ENCODE measurements around the gene IFITM1. TPM values are rescaled to one million over a fixed set of nuclear protein-coding genes. Genes with fewer than 3 reads are reported as not detected.
A peak's percentile ranks its signal among the peaks of the same experiment; 100 is the strongest.
"Not testable (repeated sequence)": the region's sequence is repeated elsewhere in the genome, so short reads cannot be mapped to it uniquely, and the experiment has no call there.

Gene IFITM1
- total and polyA plus RNA-seq, 2 donors: 206 to 463 TPM

DNA sequence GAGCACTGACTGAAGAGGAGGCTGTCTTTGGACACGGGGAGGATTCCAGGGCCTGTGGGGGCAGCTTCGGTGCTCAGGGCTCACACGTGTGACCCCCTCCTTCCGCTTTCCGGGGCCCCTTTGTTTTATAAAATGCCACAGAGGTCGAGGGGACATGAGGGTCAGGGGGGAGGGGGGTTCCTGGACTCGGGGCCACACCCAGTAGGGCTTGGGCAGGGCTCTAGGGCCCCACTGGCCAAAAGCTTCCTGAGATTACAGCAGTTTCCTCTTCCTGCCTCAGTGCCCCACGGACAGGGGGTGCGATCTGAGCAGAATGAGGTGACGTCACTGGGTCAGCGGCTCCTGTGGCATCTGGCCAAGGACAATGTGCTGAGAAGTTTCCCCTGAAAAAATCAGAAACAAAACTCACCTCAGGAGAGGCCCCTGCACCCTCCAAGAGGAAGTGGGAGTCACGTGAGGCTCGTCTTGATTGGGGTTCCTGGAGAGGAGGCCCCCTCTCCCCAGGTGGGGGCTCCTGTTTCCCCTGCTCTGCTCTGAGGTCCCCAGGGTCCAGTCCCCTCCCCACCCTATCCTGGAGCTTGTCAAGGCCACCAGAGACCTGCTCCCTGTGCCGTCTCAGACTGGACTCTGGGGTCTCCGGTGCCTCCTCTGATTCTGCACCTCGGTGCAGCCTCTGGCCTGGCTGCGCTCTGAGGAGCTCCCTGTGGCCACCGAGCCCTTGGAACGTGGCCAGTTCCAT lies 13.2 kb downstream of the IFITM1 start:
- no peaks in the 10 kb centered on the region for H3K27me3 ChIP-seq (ENCODE audit: control insufficient read depth in 2 of 2, insufficient read depth in 1 of 2, low read length in 1 of 2)
- WGBS: 11% methylated on average over 19 of the region's 19 CpGs
- peaks cover 37 to 71% of the 10 kb centered on the region in 2 donors for H3K4me1 ChIP-seq (ENCODE audit: control insufficient read depth in 2 of 2, insufficient read depth in 2 of 2, low read length in 2 of 2)
- DNase-seq (ENCODE audit: low read depth in 6 of 9, low spot score in 9 of 9): peak in 5 of 9 donors; percentile 52 to 83 (median 63)
- H3K4me3 ChIP-seq (ENCODE audit: low read length in 2 of 2): peak overlapping the region; percentile 35 to 36
- peak overlapping the region; percentile 91 to 94 for H3K27ac ChIP-seq (ENCODE audit: low read depth in 1 of 2, low read length in 1 of 2)
- H3K9me3 ChIP-seq (ENCODE audit: control insufficient read depth in 2 of 2, insufficient read depth in 1 of 2, low read length in 1 of 2): peaks cover 0 to 19% of the 10 kb centered on the region in 2 donors
- H3K36me3 ChIP-seq (ENCODE audit: control insufficient read depth in 2 of 2, insufficient read depth in 2 of 2, low read length in 1 of 2): peaks cover 0 to 2% of the 10 kb centered on the region in 2 donors

DNA sequence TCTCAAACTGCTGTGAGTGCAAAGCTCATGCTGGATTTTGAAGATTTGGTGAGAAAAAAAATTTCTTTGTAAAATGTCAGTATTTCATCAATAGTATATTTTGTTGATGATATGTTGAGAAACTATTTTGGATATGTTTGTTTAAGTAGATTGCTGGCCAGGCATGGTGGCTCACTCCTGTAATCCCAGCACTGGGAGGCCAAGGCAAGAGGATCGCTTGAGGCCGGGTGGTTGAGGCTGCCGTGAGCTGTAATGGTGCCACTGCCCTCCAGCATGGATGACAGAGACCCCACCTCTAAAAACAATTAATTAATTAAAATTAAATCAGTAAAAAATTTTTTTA lies 13.7 kb downstream of the IFITM1 start:
- H3K27me3 ChIP-seq (ENCODE audit: control insufficient read depth in 2 of 2, insufficient read depth in 1 of 2, low read length in 1 of 2): no peaks in the 10 kb centered on the region
- H3K9me3 ChIP-seq (ENCODE audit: control insufficient read depth in 2 of 2, insufficient read depth in 1 of 2, low read length in 1 of 2): peaks cover 0 to 19% of the 10 kb centered on the region in 2 donors
- H3K36me3 ChIP-seq (ENCODE audit: control insufficient read depth in 2 of 2, insufficient read depth in 2 of 2, low read length in 1 of 2): peaks cover 0 to 2% of the 10 kb centered on the region in 2 donors
- H3K4me1 ChIP-seq (ENCODE audit: control insufficient read depth in 2 of 2, insufficient read depth in 2 of 2, low read length in 2 of 2): peaks cover 41 to 76% of the 10 kb centered on the region in 2 donors
- 99% methylated on average over 3 of the region's 3 CpGs for WGBS
- H3K4me3 ChIP-seq (ENCODE audit: low read length in 2 of 2): peak overlapping the region in 1 of 2 donors; percentile 35
- peak overlapping the region; percentile 91 to 94 for H3K27ac ChIP-seq (ENCODE audit: low read depth in 1 of 2, low read length in 1 of 2)
- no peak for DNase-seq (ENCODE audit: low read depth in 6 of 9, low spot score in 9 of 9)

DNA sequence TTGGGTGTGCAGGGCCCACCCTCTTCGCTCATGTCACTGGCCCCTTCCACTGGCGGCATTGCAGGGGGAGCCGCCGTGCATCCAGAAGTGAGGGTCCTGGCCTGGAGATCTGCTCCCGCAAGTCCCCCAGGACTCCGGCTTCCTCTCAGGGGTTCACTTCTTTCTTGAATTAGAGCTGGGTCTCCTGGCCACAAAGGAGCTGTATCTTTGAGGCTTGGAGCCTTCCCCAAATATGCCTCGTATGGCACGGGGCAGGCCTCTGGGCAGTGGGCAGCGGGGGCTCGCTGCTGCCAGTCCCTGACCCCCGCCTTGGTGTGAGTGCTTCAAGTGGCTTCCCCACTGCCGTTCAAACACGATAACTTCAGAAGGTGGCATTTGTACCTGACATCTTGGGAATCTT lies 14.2 kb downstream of the IFITM1 start:
- WGBS: 99% methylated on average over 13 of the region's 13 CpGs
- Histone ChIP-seq H3K27me3 (ENCODE audit: control insufficient read depth in 2 of 2, insufficient read depth in 1 of 2, low read length in 1 of 2) (no peaks in the 10 kb centered on the region), H3K4me3 (ENCODE audit: low read length in 2 of 2) (no peak overlapping the region), H3K27ac (ENCODE audit: low read depth in 1 of 2, low read length in 1 of 2) (peak overlapping the region in 1 of 2 donors; percentile 27), H3K36me3 (ENCODE audit: control insufficient read depth in 2 of 2, insufficient read depth in 2 of 2, low read length in 1 of 2) (peaks cover 0 to 2% of the 10 kb centered on the region in 2 donors), H3K4me1 (ENCODE audit: control insufficient read depth in 2 of 2, insufficient read depth in 2 of 2, low read length in 2 of 2) (peaks cover 46 to 81% of the 10 kb centered on the region in 2 donors), H3K9me3 (ENCODE audit: control insufficient read depth in 2 of 2, insufficient read depth in 1 of 2, low read length in 1 of 2) (peaks cover 0 to 19% of the 10 kb centered on the region in 2 donors)
- no peak for DNase-seq (ENCODE audit: low read depth in 6 of 9, low spot score in 9 of 9)

DNA sequence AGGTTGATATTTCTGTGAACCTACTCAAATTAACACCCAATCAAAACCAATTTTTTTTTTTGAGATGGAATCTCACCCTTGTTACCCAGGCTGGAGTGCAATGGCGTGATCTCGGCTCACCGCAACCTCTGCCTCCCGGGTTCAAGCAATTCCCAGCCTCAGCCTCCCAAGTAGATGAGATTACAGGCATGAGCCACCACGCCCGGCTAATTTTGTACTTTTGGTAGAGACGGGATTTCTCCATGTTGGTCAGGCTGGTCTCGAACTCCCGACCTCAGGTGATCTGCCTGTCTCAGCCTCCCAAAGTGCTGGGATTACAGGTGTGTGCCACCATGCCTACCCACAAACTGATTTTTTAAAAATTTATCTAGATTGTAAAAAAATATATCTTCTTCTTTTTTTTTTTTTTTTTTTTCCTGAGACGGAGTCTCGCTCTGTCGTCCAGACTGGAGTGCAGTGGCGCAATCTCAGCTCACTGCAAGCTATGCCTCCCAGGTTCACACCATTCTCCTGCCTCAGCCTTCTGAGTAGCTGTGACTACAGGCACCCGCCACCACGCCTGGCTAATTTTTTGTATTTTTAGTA lies 14.8 kb downstream of the IFITM1 start:
- peaks cover 0 to 19% of the 10 kb centered on the region in 2 donors for H3K9me3 ChIP-seq (ENCODE audit: control insufficient read depth in 2 of 2, insufficient read depth in 1 of 2, low read length in 1 of 2)
- not testable (repeated sequence) for H3K4me3 ChIP-seq (ENCODE audit: low read length in 2 of 2); H3K36me3 ChIP-seq (ENCODE audit: control insufficient read depth in 2 of 2, insufficient read depth in 2 of 2, low read length in 1 of 2); H3K27me3 ChIP-seq (ENCODE audit: control insufficient read depth in 2 of 2, insufficient read depth in 1 of 2, low read length in 1 of 2); DNase-seq (ENCODE audit: low read depth in 6 of 9, low spot score in 9 of 9)
- WGBS: 93% methylated on average over 15 of the region's 15 CpGs
- H3K27ac ChIP-seq (ENCODE audit: low read depth in 1 of 2, low read length in 1 of 2): peak overlapping the region in 1 of 2 donors; percentile 75
- peaks cover 48 to 87% of the 10 kb centered on the region in 2 donors for H3K4me1 ChIP-seq (ENCODE audit: control insufficient read depth in 2 of 2, insufficient read depth in 2 of 2, low read length in 2 of 2)

DNA sequence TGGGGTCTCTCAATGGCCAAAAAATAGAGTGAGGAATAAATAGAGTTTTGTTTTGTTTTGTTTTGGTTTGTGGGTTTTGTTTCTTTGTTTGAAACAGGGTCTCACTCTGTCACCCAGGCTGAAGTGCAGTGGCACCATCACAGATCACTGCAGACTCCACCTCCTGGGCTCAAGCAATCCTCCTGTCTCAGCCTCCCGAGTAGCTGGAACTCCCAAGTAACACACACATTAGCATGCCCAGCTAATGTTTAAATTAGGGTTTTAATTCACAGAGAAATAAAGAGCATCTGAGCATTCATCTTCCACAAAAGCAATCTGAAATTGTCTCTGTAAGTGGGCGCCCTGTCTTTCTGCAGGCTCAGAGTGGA lies 16.0 kb downstream of the IFITM1 start:
- peaks cover 48 to 86% of the 10 kb centered on the region in 2 donors for H3K4me1 ChIP-seq (ENCODE audit: control insufficient read depth in 2 of 2, insufficient read depth in 2 of 2, low read length in 2 of 2)
- 96% methylated on average over 2 of the region's 2 CpGs for WGBS

DNA sequence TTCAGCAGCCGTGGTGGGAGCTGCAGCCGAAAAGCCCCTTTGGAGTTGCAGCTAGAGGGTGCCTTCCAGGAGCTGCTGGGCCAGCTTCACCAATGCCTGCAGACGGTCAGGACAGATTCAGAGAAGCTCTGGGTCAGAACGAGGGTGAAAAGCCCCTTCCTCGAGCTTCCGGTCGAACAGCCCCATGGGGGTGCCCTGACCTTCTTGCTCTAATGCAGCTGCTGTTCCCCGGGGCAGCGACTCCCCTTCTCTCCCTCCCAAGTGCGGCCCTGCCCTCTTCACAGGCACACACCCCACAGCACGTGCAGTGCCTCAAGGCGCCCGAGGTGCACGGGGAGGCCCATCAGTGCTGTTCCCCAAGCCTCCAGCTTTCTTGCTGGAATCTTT lies 16.5 kb downstream of the IFITM1 start:
- WGBS: 52% methylated on average over 14 of the region's 14 CpGs
- no peak overlapping the region for H3K4me3 ChIP-seq (ENCODE audit: low read length in 2 of 2)
- H3K27ac ChIP-seq (ENCODE audit: low read depth in 1 of 2, low read length in 1 of 2): peak overlapping the region; percentile 19 to 76
- H3K36me3 ChIP-seq (ENCODE audit: control insufficient read depth in 2 of 2, insufficient read depth in 2 of 2, low read length in 1 of 2): peaks cover 0 to 2% of the 10 kb centered on the region in 2 donors
- H3K4me1 ChIP-seq (ENCODE audit: control insufficient read depth in 2 of 2, insufficient read depth in 2 of 2, low read length in 2 of 2): peaks cover 48 to 88% of the 10 kb centered on the region in 2 donors
- DNase-seq (ENCODE audit: low read depth in 6 of 9, low spot score in 9 of 9): no peak
- H3K9me3 ChIP-seq (ENCODE audit: control insufficient read depth in 2 of 2, insufficient read depth in 1 of 2, low read length in 1 of 2): peaks cover 0 to 19% of the 10 kb centered on the region in 2 donors
- no peaks in the 10 kb centered on the region for H3K27me3 ChIP-seq (ENCODE audit: control insufficient read depth in 2 of 2, insufficient read depth in 1 of 2, low read length in 1 of 2)

More for the DNA sequence above, 16.0 kb downstream of the IFITM1 start:
- Histone ChIP-seq H3K27me3 (ENCODE audit: control insufficient read depth in 2 of 2, insufficient read depth in 1 of 2, low read length in 1 of 2) (no peaks in the 10 kb centered on the region), H3K4me3 (ENCODE audit: low read length in 2 of 2) (no peak overlapping the region), H3K36me3 (ENCODE audit: control insufficient read depth in 2 of 2, insufficient read depth in 2 of 2, low read length in 1 of 2) (peaks cover 0 to 2% of the 10 kb centered on the region in 2 donors), H3K27ac (ENCODE audit: low read depth in 1 of 2, low read length in 1 of 2) (peak overlapping the region; percentile 43 to 76), H3K9me3 (ENCODE audit: control insufficient read depth in 2 of 2, insufficient read depth in 1 of 2, low read length in 1 of 2) (peaks cover 0 to 19% of the 10 kb centered on the region in 2 donors)
- DNase-seq (ENCODE audit: low read depth in 6 of 9, low spot score in 9 of 9): no peak

DNA sequence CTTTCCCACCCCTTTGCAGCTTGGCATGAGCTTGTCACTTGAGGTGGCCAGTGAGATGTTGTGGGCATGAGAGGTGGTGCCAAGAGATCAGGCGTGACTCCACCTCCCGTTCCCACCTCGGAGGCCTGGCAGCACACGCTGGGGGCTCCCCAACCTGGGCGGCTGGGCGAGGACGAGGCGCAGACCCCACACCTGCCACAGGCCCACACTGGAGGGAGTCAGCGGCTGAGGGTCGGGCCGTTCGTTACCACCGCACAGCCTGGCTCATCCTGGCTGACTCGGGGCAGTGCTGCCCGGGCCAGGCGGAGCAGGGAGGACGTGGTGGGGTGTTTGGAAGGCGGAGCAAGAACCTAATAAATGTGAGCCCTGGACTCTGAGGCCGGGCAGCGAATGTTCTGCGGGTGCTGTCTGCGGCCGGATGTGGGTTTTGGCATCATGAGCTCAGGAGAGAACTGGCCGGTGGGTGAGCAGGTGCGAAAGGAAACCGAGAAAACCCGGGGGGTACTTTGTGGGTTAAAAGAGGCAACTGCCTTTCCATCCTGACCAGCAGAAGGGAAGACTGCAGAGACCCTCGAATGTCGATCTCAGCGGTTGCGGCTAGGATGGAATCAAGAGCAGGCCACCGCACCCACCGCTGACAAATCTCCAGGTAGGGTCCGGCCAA lies 17.0 kb downstream of the IFITM1 start:
- H3K27me3 ChIP-seq (ENCODE audit: control insufficient read depth in 2 of 2, insufficient read depth in 1 of 2, low read length in 1 of 2): no peaks in the 10 kb centered on the region
- H3K4me3 ChIP-seq (ENCODE audit: low read length in 2 of 2): peak overlapping the region in 1 of 2 donors; percentile 4
- H3K36me3 ChIP-seq (ENCODE audit: control insufficient read depth in 2 of 2, insufficient read depth in 2 of 2, low read length in 1 of 2): peaks cover 0 to 2% of the 10 kb centered on the region in 2 donors
- peaks cover 52 to 90% of the 10 kb centered on the region in 2 donors for H3K4me1 ChIP-seq (ENCODE audit: control insufficient read depth in 2 of 2, insufficient read depth in 2 of 2, low read length in 2 of 2)
- H3K9me3 ChIP-seq (ENCODE audit: control insufficient read depth in 2 of 2, insufficient read depth in 1 of 2, low read length in 1 of 2): peaks cover 0 to 19% of the 10 kb centered on the region in 2 donors
- peak overlapping the region; percentile 72 to 76 for H3K27ac ChIP-seq (ENCODE audit: low read depth in 1 of 2, low read length in 1 of 2)
- peak in 1 of 9 donors; percentile 77 for DNase-seq (ENCODE audit: low read depth in 6 of 9, low spot score in 9 of 9)
- WGBS: 14% methylated on average over 34 of the region's 34 CpGs

DNA sequence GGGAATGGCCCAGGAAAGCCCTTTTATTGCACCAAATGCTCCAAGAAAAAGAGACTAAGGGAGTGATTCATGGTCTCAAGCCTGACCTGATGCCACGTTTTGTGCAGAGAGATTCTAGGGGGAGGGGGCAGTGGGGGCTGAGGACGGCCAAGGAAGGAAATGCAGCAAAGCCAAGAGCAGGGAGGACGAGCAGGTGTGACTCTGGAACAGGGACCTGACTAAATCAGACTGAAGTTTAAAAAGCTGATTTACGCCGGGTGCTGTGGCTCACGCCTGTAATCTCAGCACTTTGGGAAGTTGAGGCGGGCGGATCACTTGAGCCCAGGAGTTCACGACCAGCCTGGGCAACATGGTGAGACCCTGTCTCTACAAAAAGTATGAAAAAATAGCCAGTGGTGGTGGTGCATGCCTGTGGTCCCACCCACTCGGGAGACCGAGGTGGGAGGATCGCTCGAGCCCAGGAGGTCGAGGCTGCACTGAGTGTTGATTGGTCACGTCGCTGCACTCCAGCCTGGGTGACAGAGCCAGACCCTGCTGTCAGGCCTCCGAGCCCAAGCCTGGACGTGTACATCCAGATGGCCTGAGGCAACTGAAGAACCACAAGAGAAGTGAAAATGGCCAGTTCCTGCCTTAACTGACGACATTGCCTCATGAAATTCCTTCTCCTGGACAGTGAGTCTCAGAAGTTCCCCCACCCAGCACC lies 17.7 kb downstream of the IFITM1 start:
- Histone ChIP-seq H3K4me1 (ENCODE audit: control insufficient read depth in 2 of 2, insufficient read depth in 2 of 2, low read length in 2 of 2) (peaks cover 50 to 90% of the 10 kb centered on the region in 2 donors), H3K4me3 (ENCODE audit: low read length in 2 of 2) (peak overlapping the region in 1 of 2 donors; percentile 4), H3K27me3 (ENCODE audit: control insufficient read depth in 2 of 2, insufficient read depth in 1 of 2, low read length in 1 of 2) (no peaks in the 10 kb centered on the region), H3K36me3 (ENCODE audit: control insufficient read depth in 2 of 2, insufficient read depth in 2 of 2, low read length in 1 of 2) (peaks cover 0 to 2% of the 10 kb centered on the region in 2 donors), H3K9me3 (ENCODE audit: control insufficient read depth in 2 of 2, insufficient read depth in 1 of 2, low read length in 1 of 2) (peaks cover 0 to 19% of the 10 kb centered on the region in 2 donors), H3K27ac (ENCODE audit: low read depth in 1 of 2, low read length in 1 of 2) (peak overlapping the region; percentile 72 to 76)
- no peak for DNase-seq (ENCODE audit: low read depth in 6 of 9, low spot score in 9 of 9)
- 53% methylated on average over 19 of the region's 19 CpGs for WGBS

Data from thymus (tissue), 11 donors.